ENCODE data around the gene SORCS2.

GRCh38 chr4:7435471-7436061, 243.2 kb downstream of the SORCS2 start:
- TF ChIP-seq CTCF (conservative IDR thresholded peaks at IDR 0.05; ENCODE audit: low read length) (no peak), EZH2phosphoT487 (IDR thresholded peaks at IDR 0.05; ENCODE audit: borderline replicate concordance, low read depth, low read length) (no peak)

Measured in OCI-LY7 (cell line).